ENCODE results near the gene UBAC1.
"Not testable (repeated sequence)": the region's sequence is repeated elsewhere in the genome, so short reads cannot be mapped to it uniquely, and the experiment has no call there.

The UBAC1 gene

DNA sequence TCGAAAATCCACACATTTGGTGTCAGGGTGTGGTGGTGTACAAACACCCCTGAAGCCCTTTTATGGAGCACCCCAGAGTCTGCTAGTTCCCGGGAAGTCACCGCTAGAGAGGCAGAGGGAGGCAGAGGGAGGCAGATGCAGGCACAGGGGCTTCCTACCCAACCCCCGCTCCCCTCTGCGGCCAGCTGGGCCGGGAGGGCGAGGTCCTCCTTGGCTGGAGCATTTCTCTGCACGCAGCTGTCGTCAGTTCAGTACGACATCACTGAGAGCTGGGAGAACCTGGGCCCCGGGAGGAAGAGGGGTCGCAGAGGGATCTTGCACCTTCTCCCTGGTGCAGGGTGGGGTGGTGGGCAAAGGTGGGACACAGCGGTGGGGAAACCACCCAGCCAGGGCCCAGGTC lies 15.8 kb upstream of the UBAC1 start:
- no peak for DNase-seq

DNA sequence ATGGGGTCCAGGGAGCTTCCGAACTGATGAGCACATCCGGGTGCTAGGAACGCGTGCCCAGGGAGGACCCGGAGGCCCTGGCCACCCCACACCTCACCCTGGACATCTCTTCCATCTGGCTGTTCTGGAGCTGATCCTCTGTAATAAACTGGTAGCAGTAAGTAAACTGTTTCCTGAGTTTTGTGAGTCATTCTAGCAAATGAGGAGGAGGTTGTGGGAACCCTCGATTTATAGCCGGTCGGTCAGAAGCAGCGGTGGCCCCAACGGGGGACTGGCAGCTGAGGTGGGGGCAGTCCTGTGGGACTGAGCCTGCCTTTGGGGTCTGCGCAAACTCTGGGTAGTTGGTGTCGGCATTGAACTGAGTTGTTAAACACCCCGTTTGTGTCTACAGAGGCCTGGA lies 15.4 kb upstream of the UBAC1 start:
- peak; percentile 23 for DNase-seq

DNA sequence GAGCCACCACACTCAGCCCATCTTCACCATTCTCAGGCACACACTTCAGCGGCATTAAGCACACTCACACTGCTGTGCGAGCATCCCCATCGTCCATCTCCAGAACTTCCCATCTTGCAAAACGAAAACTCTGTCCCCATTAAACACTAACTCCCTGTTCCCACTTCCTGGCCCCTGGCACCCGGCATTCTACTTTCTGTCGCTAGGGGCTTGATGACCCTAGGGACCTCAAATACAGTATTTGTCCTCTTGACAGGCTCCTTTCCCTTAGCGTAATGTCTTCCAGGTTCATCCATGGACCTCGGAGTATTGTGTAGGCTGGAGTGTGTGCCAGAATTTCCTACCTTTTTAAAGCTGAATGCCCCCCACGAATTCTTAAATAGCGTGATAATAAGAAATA lies 14.7 kb upstream of the UBAC1 start:
- DNase-seq: no peak

DNA sequence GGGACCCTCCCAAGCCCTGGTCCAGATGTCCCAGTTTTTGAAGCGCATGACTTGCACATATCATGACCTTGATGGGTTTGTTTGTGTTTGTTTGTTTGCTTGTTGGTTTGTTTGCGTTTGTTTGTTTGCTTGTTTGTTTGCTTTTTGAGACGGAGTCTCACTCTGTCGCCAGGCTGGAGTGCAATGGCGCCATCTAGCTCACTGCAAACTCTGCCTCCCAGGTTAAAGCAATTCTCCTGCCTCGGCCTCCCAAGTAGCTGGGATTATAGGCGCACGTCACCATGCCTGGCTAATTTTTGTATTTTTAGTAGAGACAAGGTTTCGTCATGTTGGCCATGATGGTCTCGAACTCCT lies 13.0 kb upstream of the UBAC1 start:
- DNase-seq: no peak

DNA sequence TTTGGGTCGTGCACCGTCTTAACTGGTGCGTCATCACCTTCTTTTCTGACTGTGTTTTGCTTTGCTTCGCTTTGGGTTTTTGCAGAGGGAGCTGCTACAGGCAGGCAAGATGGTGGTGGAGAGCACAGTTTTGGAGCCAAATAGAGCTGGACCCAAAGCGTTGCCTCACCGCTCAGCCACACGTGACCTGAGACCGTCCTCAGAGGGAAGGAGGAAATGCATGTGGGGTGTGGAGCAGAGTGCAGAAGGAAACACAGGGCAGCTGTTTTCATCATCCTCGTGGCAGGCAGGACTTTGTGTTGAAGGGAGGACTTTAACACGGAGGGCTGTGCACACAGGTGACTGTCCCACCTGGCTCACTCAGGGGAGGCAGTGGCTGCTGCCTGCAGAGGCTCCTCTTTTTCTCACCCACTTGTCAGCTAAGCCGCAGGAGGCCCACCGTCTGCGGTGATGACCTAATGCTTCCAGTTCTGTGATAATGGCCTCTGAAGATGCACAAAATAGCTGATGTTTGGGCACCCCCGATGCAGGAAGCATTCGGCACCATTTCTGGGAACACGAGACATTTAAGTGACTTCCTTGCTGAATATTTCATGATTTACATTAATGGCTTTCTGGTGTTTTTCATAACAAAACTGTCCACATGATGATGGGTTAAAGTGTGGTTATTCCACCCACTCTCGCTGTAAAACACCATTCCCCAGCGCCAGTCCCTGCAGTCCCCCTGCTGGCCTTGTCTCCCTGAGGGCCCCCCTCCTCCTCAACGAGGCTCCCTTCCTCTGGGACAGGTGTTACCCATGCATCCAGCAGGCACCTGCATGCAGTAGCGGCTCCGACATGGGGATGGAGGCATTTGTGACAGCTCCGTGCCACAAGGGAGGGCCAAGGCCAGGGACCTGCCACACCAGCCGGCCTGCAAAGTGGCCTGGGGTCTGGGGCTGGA lies 12.4 kb upstream of the UBAC1 start:
- peak; percentile 76 for DNase-seq

DNA sequence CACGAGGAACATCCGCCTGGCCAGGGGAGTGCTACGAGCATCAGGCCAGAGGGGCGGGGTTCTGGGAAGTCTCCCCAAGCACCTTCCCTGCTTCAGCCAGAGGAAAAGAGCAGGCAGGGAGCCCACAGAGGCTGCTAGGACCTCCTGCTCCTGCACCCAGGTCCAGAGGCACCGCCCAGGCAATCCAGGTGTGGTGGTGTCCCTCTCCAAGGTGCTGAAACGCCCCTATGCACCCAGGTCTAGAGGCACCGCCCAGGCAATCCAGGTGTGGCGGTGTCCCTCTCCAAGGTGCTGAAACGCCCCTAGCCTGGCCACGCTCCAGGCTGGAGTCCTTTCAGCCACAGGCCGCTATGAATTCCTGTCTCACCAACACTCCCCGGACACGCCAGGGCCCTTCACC lies 10.7 kb upstream of the UBAC1 start:
- DNase-seq: no peak

DNA sequence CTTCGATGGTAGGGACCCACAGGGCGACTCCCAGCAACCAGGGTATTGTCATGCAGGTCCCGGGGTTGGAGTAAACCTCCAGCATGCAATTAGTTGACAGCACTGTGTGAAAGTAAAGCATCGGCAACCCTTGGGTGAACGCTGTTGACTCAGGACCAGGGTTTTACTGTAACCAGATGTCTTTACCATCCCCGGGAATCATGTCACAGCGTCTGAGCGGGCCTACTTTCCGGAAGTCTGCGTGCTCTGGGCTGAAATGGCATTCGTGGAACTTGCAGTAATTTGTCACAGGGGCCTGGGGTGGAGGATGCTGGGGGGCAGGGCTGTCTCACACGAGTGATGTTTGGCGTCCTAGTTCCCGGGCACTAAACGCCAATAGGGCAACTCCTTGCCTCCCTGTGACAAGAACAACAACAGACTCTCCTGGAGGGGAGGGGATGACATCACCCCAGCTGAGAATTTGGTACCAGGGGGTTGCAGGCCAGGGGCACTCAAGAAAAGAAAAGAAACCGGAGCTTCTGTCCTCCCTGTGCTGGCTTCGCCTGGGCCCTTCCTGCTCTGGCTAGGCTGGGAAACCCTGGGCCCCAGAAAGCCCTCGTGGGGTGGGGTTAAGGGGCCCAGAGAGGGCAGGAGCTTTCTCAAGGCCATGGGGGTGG lies 10.1 kb upstream of the UBAC1 start:
- no peak for DNase-seq

DNA sequence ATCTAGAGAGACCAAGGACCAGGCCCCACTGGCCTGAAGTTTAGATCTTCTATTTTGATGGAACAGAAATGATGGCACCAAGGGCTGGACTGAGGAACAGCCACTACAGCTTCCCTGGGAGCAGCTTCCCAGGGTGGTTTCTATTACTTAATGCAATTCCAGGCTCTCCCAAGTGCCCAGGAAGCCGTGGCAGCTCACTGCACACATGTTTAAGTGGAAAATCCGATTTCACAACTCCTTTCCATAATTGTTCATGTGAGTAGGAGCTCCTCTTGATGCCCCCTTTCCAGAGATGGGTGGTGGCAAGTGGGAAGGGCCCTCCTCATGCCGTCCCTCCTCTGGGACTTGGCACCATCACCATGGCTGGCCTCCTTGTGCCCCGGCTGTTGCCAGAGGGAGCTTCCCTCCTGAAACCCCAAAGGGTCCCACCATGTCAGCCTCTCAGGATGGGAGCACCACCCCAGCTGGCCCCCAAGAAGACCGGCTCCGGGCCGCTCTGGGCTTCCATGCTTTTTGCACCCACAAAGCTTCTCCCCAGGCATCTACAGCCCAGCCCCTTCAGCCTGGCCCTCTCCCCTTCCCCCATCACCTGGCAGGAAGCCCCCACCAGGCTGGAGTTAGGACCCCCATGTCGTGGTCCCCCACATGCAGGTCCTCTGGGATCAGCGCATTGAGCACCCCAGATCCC lies 9.1 kb upstream of the UBAC1 start:
- no peak for DNase-seq

DNA sequence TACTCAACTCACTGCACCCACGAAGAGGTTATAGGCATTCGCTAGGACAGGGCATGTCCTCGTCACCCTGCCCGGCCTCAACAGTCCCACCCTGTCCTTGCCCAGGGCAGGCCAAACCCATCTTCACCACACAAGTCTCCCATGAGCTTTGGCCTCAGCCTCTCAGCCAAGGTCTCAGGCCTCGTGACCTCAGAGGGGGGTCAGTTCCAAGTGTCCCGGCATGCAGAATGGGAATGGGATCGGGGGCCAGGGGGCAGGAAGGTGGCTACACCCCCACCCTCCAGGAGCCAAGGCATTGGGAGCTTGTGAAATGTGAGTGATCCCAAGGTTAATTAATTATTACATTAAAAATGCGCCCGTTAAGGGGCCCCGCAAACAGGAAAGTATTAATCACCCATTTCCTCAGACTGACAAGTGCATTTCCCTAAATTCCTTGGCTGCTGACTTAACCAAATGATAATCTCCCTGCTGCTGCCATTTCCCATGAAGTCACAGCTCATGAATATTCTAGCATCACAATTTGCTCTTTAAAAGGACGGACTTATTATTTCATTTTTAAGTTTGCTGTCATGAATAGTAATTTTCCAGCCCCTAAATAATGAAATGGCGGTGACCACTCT lies 8.0 kb upstream of the UBAC1 start:
- DNase-seq: peak; percentile 44

DNA sequence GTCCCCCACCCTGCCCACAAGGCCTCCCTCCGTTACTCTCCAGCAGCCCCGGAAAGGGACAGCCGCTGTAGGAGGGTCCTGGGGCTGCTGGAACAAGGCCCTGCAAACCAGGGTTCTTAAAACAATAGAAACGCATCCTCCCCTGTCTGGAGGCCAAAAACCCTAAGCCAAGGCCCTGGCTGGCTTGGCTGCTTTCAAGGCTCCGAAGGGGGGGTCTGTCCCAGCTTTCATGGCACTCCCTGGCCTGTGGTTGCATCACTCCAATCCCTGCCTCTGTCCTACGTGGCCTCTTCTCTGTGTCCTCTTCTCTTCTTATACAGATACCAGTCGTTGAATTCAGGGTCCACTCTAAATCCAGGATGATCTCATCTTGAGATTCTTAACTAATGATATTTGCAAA lies 7.4 kb upstream of the UBAC1 start:
- no peak for DNase-seq

DNA sequence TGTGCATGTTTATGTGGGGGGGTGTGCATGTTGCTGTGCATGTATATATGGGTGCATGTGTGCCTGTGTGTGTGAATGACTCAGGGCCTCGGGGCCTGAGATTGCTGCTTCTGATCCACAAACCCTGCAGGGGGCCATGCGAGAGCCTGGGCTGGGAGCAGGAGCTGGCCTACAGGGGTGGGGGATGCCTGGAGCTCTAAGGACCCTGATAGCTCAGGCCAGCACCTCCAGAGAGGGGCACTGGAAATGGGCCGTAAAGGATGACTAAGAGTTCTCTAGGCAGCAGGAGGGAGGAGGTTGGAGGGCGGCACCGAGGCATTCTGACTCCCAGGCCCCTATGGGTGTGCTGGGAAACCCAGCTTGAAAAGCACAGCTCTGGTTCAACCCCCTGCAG lies 6.9 kb upstream of the UBAC1 start:
- no peak for DNase-seq

DNA sequence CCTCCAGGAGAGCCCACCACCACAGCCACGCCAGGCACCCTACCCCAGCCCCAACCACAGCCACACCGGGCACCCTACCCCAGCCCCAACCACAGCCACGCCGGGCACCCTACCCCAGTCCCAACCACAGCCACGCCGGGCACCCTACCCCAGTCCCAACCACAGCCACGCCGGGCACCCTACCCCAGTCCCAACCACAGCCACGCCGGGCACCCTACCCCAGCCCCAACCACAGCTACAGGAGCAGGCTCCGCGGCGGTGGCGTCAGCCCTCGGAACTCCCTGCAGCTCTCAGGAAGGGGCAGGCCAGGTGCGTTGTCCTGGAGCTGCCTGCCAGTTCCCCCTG lies 5.7 kb upstream of the UBAC1 start:
- not testable (repeated sequence) for DNase-seq

DNA sequence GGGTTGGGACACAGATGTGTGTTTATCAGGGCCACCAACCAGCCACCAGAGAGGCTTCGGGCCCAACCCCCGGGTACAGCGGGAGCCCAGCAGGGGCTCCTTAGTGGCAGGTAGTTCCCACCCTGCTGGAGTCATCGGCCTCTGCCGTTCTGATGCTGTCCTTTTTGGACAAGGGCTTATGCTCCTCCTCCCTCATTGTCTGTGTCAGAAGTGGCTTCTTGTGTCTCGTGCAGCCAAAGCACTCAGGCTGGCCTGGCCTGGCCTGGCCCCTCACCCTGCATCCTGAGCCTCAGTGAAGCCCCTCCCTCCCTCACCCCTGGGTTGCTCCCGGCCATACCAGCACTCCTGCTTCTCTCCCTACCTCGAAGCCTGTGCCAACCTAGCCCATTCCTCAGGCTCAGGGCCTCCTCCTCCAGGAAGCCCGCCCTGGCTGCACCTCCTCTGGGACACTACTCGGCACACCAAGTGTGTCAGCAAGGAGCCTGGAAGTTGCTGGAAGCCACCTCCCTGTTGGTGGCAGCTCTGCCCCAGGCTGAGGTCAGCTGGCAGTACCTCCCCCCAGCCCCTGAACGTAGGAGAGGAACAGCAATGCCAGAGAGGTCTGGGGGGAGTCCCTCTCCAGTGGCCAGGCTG lies 4.1 kb upstream of the UBAC1 start:
- no peak for DNase-seq

DNA sequence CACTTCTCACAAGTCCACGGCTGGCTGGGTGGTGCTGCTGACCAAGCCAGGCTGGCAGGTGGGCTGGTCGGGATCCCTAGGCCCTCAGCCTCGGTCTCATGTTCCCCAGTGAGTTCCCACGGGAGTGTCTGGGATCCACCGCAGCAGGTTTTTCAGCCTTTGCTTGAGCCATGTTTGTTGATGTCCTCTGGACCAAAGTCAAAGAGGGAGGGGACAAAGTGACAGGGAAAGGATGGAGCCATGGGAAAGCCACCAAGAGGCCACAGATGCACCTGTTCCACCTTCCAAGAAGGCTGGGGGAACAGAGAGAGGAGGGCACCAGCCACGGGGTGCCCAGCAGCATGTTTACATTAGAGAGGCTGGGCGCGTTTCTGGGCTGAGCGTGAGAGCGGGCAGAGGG lies 2.8 kb upstream of the UBAC1 start:
- no peak for DNase-seq

DNA sequence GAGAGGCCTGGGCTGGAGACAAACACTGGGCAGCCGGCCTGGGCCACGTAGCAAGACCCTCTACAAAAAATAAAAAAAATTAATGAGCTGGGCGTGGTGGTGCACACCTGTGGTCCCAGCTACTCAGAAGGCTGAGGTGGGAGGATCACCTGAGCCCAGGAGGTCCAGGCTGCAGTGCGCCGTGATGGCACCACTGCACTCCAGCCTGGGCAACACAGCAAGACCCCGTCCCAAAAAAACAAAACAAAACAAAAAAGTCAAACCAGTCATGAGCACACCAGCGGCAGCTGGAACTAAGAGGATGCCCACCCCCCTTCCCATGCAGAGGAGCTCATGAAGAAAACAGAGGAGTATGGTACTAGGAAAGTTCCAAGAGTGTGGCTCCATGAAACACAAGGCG lies 2.2 kb upstream of the UBAC1 start:
- DNase-seq: no peak

DNA sequence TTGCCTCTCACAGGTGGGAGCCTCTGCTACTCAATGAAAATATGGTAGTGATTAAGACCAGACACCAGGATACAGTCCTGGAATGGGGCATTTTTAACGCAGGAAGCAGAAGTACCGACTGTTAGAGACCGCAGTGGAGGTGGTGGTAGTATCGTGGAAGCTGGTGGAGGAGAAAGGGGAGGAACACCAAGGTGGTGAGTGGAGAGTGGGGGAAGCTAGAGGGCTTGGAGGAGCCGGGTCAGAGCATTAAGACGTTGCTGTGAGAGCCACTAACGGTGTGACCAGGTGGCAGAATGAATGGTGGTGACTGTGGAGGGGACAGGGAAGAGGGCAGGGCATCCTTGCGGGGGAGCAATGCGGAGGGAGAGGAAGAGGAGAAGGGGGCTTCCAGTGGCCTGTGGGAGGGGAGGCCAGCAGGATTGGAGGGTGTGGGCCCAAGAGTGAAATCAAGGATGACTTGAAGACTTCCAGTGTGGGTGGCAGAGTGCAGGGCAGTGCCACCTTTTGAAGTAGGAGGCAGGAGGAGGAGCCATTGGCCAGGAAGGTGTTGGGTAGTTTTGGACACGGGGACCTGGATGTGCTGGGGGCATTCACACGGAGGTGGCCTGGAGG lies 1.6 kb upstream of the UBAC1 start:
- DNase-seq: peak; percentile 27

DNA sequence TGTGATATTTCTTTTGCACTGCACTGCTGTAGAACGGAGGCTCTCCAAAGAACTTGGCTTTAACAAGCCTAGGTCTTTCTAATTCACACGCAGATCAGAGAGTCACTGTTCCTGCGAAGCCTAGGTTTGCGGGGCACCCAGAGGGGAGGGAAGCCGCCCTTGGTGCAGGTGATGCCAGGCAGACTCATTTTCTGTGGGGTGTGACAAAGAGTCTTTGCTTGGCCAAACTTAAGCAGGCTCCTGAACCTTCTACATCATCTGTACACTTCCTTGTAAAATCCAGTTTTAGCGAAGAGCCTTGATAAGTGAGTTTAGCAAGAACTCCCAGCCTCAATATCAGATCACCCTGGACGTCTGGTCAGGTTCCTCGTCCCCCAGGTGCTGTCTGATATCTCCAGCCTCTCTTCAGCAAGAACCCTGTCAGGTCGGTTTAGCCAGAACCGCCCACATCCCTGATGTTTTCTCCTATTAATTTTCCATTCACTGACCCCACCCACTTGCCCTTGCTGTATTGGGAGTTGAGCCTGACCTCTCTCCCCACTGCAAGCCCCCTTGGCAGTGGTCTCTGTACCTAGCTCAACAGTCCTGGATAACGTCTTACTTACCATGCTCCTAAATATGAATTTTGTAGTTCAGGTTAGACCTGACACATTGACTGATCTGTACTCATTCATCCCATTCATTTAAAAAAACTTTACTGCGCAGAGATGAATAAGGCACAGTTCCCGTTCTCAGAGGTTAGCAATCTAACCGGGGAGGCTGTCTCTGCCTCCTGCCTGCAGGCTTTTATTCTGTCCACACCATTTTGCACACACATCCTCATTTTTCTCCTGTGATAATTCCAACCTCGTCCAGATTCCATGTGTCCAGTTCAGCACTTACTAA lies 880 bp upstream of the UBAC1 start:
- DNase-seq: peak; percentile 44

DNA sequence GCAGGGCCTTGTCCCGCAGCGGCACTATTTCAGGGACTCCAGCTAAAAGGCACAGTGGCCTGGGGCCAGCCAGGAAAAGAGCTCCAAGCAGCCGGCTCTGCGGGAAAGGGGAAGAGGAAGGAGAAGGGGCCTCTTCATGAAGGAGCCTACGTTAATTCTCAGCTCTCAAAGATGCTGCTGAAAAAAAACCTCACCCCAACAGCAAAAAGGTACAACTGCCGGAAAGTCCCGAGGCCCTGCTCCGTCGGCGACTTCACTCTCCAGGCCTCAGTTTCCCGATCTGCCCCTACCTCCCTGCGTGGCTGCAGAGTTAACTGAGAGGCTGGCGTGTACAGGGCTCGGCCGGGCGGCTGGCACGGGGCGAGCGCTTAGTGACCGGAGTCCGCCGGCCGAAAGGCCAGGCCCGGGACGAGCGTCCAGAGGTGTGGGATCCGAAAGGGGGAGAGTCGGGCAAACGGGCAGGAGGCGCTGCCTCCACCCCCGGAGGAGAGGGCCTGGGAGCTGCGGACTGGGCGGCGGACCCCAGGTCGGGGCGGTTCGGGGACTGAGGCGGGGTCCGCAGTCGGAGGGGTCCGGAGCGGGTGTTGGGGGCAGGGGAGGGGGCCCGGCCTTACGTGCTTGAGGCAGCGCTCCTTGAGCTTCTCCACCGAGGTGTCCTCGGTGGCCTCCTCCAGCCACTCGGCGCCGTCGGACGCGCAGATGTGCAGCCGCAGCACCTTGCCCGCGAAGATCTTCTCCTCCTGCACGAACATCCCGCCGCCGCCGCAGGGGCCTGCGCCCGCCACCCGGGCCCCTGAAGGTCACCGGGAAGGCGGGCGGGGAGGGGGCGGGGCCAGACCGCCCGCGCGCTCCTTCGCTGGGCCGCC lies 529 bp downstream of the UBAC1 start:
- no peak for DNase-seq

DNA sequence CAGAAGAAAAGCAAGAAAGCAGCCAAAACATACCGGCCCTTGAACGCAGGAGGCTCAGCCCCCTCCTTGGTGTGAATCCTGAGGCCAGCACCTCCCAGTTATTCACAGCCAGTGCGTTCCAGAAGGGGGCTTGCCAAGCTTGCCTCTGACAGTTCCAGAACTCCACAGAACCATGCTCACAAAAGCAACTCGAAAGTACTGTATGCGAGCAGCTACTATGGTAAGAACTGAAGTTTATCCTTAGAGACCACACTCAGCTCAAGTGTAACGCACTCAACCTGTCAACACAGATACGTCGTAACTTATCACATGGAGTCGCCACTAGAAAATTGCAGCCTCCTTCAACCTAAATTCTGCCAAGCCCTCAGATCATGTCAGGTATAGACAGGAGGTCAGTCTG lies 1.4 kb downstream of the UBAC1 start:
- no peak for DNase-seq

DNA sequence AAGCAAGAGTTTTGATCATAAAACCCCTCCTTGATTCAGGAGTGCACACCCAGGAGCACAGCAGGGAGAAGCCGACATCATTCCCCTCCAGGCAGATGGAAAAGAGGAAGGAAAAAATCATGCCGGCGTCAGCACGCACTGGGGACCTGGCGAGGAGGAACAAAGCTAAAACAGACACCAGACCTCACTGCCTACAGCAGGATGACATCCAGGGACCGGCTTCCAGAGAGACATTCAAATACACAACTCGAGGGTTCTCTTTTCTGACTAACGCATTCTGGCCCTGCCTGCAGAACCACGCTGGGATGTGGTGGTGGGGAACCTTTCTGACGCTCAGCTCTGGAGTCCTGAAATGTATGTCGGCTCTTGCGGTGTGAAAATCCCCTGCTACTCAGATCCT lies 2.7 kb downstream of the UBAC1 start:
- peak; percentile 32 for DNase-seq

DNA sequence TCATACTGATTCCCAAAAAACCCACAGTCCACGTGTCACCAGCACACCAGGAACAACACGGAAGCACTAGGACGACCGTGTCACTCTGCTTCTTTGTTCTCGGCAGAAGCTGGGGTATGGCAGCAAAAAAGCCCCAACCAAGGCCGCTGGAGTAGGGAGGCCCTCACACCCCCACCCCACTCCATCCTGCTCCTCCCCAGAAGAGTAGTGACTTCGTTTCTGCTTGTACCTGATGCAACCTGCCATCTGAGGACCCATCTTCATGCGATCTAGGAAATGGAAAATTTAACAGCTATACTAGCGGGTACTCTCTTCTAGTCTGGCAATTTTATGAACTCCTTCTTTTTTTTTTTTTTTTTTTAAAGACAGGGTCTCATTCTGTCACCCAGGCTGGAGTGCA lies 3.7 kb downstream of the UBAC1 start:
- no peak for DNase-seq

All from MV-4-11 (cell line).